Heart left ventricle (tissue), 13 donors: ENCODE measurements around the gene USP32.

ENCODE experiments used
- CTCF ChIP-seq, 12 donors: fragments of 200-600 bp; sonication (generic) in 4 of 12; IDR thresholded peaks; one replicate each; pipeline versions ENCODE4 v1.5.0 to v1.8.0; 2018 to 2022; ENCODE audit warnings: antibody characterized with exemption in 12 of 12, mild to moderate bottlenecking in 5 of 12
- POLR2A ChIP-seq, 2 donors: fragments of 450-650 bp; IDR thresholded peaks; one replicate each; pipeline ENCODE4 v1.6.1; 2017; ENCODE audit warnings: antibody characterized with exemption in 2 of 2, mild to moderate bottlenecking in 2 of 2, moderate library complexity in 2 of 2
- donor health status: ischemic (EF 13 %, LVEDD 7.1; RV severe dilation, severe dysfunction).
- donor health status: DM: no; HTN: yes; CAD: no.
- donor health status: DM: no; HTN: no; CAD: no.
- donor health status: ischemic (EF 25% LVEDD 6.9; RV normal size, moderate dysfunction).
- donor health status: ischemic (EF 25% LVEDD 5.7; RV mildly dilated, moderate dysfunction).
- donor health status: ischemic (EF 35%, LVEDD 5.7; RV mildly dilated, moderate dysfunction).
- donor health status: nonischemic (EF 11% LVEDD 7.7; RV severe dilation, severe dysfunction).
- donor health status: DM: yes; HTN: yes; CAD: no.
- donor health status: PGD.
- donor health status: ischemic (EF 29% LVEDD 5.4; RV normal size, mild dysfunction).
- donor health status: nonischemic (EF 23%, LVEDD 6.1; RV moderate dilation, normal function).

DNA sequence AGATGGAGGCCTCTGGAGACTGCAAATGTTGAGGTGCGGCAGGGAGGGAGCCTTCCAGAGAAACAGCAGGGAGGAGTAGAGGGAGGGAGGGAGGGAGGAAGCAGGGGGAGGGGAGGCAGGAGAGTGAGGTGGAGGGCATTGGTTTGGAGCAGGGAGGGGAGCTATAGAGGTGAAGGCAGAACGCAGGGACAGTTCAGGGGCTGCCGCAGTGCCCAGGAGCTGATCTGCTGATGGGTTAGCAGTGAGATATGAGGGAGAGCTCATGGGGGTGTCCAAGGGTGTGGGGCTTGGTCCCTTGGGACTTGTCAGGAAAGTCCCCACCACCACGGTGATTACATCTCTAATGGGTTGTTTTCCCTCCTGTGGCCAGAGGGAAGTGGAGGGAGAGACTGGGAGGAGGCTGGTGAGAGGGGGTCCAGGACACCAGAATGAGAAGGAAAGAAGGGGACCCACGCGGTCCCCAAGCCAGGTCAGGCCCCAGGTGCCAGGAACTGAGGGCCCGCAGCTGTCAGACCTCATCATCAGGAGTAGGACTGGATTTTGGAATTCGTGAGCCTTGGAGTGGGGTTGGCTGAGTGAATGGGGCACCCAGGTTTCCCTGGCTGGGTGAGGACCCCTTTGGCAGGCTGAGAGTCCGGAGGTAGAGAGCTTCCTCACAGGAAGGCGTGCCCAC lies 231.0 kb downstream of the USP32 start:
- TF ChIP-seq CTCF (IDR thresholded peaks at IDR 0.05) = no peak
- TF ChIP-seq POLR2A (IDR thresholded peaks at IDR 0.05) = no peak
